Measurements from ENCODE around the gene AUH. TPM values are rescaled to one million over a fixed set of nuclear protein-coding genes. Genes with fewer than 3 reads are reported as not detected.

Gene AUH
- total and polyA plus RNA-seq, 2 donors (not counting 1 experiment from before 2014, with no cell fraction given): 5.2 to 29.1 TPM

DNA sequence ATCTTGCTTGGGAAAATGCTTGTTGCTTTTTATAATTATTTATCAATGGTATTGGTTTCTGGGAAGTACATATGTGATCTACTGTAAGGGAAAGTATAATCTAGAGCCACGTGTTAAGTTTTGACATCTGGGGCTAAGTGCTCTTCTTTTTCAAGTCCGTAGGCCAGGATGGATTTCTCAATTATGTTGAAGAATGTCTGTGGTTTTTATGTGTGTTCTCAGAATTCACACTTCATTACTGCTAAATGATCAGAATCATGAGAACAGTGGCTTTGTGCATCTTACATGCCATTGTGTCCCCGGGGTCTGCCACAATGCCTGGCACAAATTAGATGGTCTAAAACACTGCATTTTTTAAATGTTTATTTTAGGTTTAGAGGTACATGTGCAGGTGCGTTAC, 14.5 kb upstream of the AUH start:
- Histone ChIP-seq H3K27me3 (replicated peaks in 1 of 4; ENCODE audit: control extremely low read depth in 1 of 4, control insufficient read depth in 3 of 4, insufficient read depth in 4 of 4, low read length in 3 of 4) (no peaks in the 10 kb centered on the region), H3K27ac (ENCODE audit: low read length in 2 of 2) (no peak overlapping the region), H2AFZ (ENCODE audit: insufficient read depth, low read depth, low read length, poor library complexity, severe bottlenecking) (no peak overlapping the region), H4K20me1 (ENCODE audit: control insufficient read depth, insufficient read depth, low read length, poor library complexity, severe bottlenecking) (no peaks in the 10 kb centered on the region), H3K79me2 (ENCODE audit: control insufficient read depth, insufficient read depth, low read length) (no peaks in the 10 kb centered on the region), H3K4me1 (ENCODE audit: control insufficient read depth in 2 of 2, insufficient read depth in 2 of 2, low read length in 2 of 2) (no peaks in the 10 kb centered on the region), H3K9ac (ENCODE audit: low read length) (no peak overlapping the region), H3K4me3 (ENCODE audit: control extremely low read depth in 1 of 5, extremely low read depth in 1 of 5, insufficient read depth in 1 of 5, low read depth in 2 of 5, low read length in 4 of 5) (no peak overlapping the region), H3K4me2 (replicated peaks; ENCODE audit: low read depth, low read length, poor library complexity, severe bottlenecking) (no peak overlapping the region), H3K36me3 (replicated peaks in 1 of 2; ENCODE audit: control extremely low read depth in 1 of 2, control insufficient read depth in 1 of 2, extremely low read depth in 1 of 2, insufficient read depth in 2 of 2, low read length in 1 of 2) (no peaks in the 10 kb centered on the region), H3K9me3 (ENCODE audit: control extremely low read depth in 1 of 3, control insufficient read depth in 2 of 3, insufficient read depth in 1 of 3, low read length in 2 of 3) (peaks cover 0 to 2% (median 0%) of the 10 kb centered on the region in 3 donors)
- no peak for DNase-seq
- no peak for TF ChIP-seq EZH2 (IDR thresholded peaks at IDR 0.05; ENCODE audit: borderline replicate concordance, insufficient read depth, low read depth, low read length, poor library complexity, severe bottlenecking)
- TF ChIP-seq, protein P1, sequence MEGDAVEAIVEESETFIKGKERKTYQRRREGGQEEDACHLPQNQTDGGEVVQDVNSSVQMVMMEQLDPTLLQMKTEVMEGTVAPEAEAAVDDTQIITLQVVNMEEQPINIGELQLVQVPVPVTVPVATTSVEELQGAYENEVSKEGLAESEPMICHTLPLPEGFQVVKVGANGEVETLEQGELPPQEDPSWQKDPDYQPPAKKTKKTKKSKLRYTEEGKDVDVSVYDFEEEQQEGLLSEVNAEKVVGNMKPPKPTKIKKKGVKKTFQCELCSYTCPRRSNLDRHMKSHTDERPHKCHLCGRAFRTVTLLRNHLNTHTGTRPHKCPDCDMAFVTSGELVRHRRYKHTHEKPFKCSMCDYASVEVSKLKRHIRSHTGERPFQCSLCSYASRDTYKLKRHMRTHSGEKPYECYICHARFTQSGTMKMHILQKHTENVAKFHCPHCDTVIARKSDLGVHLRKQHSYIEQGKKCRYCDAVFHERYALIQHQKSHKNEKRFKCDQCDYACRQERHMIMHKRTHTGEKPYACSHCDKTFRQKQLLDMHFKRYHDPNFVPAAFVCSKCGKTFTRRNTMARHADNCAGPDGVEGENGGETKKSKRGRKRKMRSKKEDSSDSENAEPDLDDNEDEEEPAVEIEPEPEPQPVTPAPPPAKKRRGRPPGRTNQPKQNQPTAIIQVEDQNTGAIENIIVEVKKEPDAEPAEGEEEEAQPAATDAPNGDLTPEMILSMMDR (IDR thresholded peaks at IDR 0.05): no peak
- POLR2A ChIA-PET: no interaction called here
- Mint-ChIP-seq H3K9me3 (ENCODE audit: insufficient read depth) (peaks cover 2% of the 10 kb centered on the region), H3K4me1 (no peaks in the 10 kb centered on the region), H3K27ac (no peak overlapping the region), H3K27me3 (peaks cover 3% of the 10 kb centered on the region), H3K4me3 (no peak overlapping the region)
- ATAC-seq (ENCODE audit: low read depth): no peak
- intact Hi-C loops (cut with micrococcal nuclease): no loop called here
- WGBS (ENCODE audit: insufficient coverage): 87% methylated on average over 3 of the region's 4 CpGs
- CTCF ChIA-PET: interaction anchor here (0.6 kb wide), 1 partner anchor 289 kb away, joined by 3 read pairs; no protein-coding TSS in a partner anchor

DNA sequence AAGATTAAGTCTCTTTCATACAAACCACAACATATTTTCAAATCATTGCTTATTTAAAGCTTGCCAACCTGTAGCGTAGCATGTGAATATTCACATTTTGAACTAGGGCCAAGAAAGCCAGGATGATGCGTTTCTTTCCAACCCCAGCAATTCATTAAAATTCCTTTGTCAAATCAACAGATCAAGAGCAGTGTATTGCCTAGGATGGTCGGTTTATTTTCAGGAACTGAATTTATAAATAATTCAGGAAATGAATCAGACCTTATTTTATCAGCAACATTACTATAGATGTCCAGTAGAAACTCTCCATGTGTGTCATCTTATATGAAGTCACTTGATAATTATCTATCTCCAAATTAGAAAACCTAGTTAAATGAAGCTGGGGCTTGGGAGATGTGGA, 13.2 kb upstream of the AUH start:
- Mint-ChIP-seq H3K4me3 (no peak overlapping the region), H3K27me3 (peaks cover 3% of the 10 kb centered on the region), H3K4me1 (no peaks in the 10 kb centered on the region), H3K9me3 (ENCODE audit: insufficient read depth) (peaks cover 2% of the 10 kb centered on the region), H3K27ac (no peak overlapping the region)
- DNase-seq (no peak), ATAC-seq (ENCODE audit: low read depth) (no peak)
- no CpG with 5 or more reads among the region's 3 CpGs for WGBS (ENCODE audit: insufficient coverage)
- Histone ChIP-seq H3K79me2 (ENCODE audit: control insufficient read depth, insufficient read depth, low read length) (no peaks in the 10 kb centered on the region), H3K27me3 (replicated peaks in 1 of 4; ENCODE audit: control extremely low read depth in 1 of 4, control insufficient read depth in 3 of 4, insufficient read depth in 4 of 4, low read length in 3 of 4) (no peaks in the 10 kb centered on the region), H3K4me2 (replicated peaks; ENCODE audit: low read depth, low read length, poor library complexity, severe bottlenecking) (no peak overlapping the region), H3K4me1 (ENCODE audit: control insufficient read depth in 2 of 2, insufficient read depth in 2 of 2, low read length in 2 of 2) (no peaks in the 10 kb centered on the region), H4K20me1 (ENCODE audit: control insufficient read depth, insufficient read depth, low read length, poor library complexity, severe bottlenecking) (no peaks in the 10 kb centered on the region), H3K9me3 (ENCODE audit: control extremely low read depth in 1 of 3, control insufficient read depth in 2 of 3, insufficient read depth in 1 of 3, low read length in 2 of 3) (peaks cover 0 to 2% (median 0%) of the 10 kb centered on the region in 3 donors), H3K4me3 (ENCODE audit: control extremely low read depth in 1 of 5, extremely low read depth in 1 of 5, insufficient read depth in 1 of 5, low read depth in 2 of 5, low read length in 4 of 5) (no peak overlapping the region), H3K27ac (ENCODE audit: low read length in 2 of 2) (no peak overlapping the region), H2AFZ (ENCODE audit: insufficient read depth, low read depth, low read length, poor library complexity, severe bottlenecking) (no peak overlapping the region), H3K36me3 (replicated peaks in 1 of 2; ENCODE audit: control extremely low read depth in 1 of 2, control insufficient read depth in 1 of 2, extremely low read depth in 1 of 2, insufficient read depth in 2 of 2, low read length in 1 of 2) (no peaks in the 10 kb centered on the region), H3K9ac (ENCODE audit: low read length) (no peak overlapping the region)
- intact Hi-C loops (cut with micrococcal nuclease): no loop called here
- POLR2A ChIA-PET: no interaction called here
- TF ChIP-seq, protein P1 (IDR thresholded peaks at IDR 0.05): no peak
- TF ChIP-seq EZH2 (IDR thresholded peaks at IDR 0.05; ENCODE audit: borderline replicate concordance, insufficient read depth, low read depth, low read length, poor library complexity, severe bottlenecking): no peak
- CTCF ChIA-PET: no interaction called here

Data from B cell (primary cell).